Neuron (in vitro differentiated cells): ENCODE results near the gene TRAF3IP3.
A peak's percentile ranks its signal among the peaks of the same experiment; 100 is the strongest.
"Not testable (repeated sequence)": the region's sequence is repeated elsewhere in the genome, so short reads cannot be mapped to it uniquely, and the experiment has no call there.

Experiments used
- H2AFZ ChIP-seq: one replicate; pipeline ENCODE4 v1.6.1; 2013; ENCODE audit warnings: low read depth, mild to moderate bottlenecking, inconsistent platforms, low read length, moderate library complexity
- H3K27me3 ChIP-seq: one replicate; pipeline ENCODE4 v1.6.1; 2013; ENCODE audit warnings: low read length; ENCODE audit not compliant: insufficient read depth
- H3K36me3 ChIP-seq: one replicate; pipeline ENCODE4 v1.6.1; 2013; ENCODE audit warnings: low read length; ENCODE audit not compliant: insufficient read depth
- H3K4me1 ChIP-seq: one replicate; pipeline ENCODE4 v1.6.1; 2013; ENCODE audit warnings: low read length; ENCODE audit not compliant: insufficient read depth
- H3K4me3 ChIP-seq: 2 replicates; pipeline ENCODE4 v1.5.1; 2013; ENCODE audit warnings: mild to moderate bottlenecking, low read length, moderate library complexity
- H3K9me3 ChIP-seq: one replicate; pipeline ENCODE4 v1.6.1; 2013; ENCODE audit warnings: low read length

Gene TRAF3IP3

DNA sequence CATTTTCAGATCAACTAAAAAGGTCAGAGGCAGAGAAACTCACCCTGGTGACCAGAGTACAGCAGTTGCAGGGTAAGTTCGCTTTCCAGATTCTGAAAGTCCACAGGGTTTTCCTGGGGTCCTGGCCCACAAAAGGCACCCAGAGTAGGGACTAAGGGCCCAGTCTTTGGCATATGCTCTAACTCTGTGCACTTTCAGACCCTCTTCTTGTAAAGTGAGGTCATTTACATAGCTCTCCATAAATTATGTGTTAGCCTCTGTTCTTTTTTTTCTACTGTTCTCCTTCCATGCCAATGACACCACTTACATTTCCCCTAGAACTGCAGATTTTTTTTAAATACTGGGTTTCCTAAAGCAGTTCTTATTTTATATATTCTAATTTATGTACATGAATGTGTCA lies 22.2 kb downstream of the TRAF3IP3 start:
- Histone ChIP-seq H3K4me1 (peaks cover under 1% of the 10 kb centered on the region), H3K4me3 (no peak overlapping the region), H3K9me3 (no peaks in the 10 kb centered on the region), H3K36me3 (no peaks in the 10 kb centered on the region), H2AFZ (no peak overlapping the region), H3K27me3 (no peaks in the 10 kb centered on the region)

DNA sequence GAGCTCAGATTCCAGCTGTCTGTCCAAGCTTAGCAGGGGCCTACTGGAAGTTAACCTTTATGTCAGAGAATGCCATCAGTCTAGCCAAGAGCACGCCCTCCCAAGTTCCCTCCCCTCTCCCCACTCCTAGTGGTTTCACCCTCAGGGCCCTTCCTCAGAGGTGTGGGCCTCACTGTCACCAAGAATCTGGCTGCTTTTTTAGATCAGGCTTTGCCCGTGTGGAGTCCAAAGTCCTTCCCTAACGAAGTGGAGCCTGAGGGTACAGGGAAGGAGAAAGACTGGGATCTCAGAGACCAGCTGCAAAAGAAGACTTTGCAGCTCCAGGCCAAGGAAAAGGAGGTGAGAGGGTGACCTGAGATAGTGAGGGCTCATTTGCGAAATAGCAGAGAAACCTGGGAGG lies 24.4 kb downstream of the TRAF3IP3 start:
- Histone ChIP-seq H2AFZ (no peak overlapping the region), H3K9me3 (no peaks in the 10 kb centered on the region), H3K4me3 (no peak overlapping the region), H3K36me3 (no peaks in the 10 kb centered on the region), H3K4me1 (peaks cover 11% of the 10 kb centered on the region), H3K27me3 (no peaks in the 10 kb centered on the region)

DNA sequence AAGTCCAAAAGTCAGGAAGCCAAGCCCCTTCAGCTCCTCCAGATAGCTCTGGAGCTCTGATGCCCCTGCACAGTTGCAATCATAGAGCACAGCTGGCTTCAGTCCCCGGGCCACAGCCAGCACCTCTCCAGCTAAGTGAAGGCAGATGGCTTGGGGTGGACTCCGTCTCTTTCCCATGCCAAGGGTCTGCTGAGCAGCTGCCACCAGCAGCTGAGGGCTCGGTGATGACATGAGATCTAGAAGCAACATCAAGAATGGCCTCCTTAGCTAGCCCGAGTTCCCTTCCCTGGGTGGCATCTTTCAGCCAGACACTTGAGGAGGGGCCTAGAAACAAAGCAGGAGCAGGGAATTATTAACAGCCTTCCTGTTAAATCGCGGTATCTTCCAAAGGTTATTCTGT lies 27.5 kb downstream of the TRAF3IP3 start:
- no peak overlapping the region for H2AFZ ChIP-seq
- H3K9me3 ChIP-seq, result no peaks in the 10 kb centered on the region
- peak overlapping the region; percentile 80 for H3K4me3 ChIP-seq
- H3K27me3 ChIP-seq, result peaks cover 6% of the 10 kb centered on the region
- no peaks in the 10 kb centered on the region for H3K36me3 ChIP-seq
- peaks cover 11% of the 10 kb centered on the region for H3K4me1 ChIP-seq

DNA sequence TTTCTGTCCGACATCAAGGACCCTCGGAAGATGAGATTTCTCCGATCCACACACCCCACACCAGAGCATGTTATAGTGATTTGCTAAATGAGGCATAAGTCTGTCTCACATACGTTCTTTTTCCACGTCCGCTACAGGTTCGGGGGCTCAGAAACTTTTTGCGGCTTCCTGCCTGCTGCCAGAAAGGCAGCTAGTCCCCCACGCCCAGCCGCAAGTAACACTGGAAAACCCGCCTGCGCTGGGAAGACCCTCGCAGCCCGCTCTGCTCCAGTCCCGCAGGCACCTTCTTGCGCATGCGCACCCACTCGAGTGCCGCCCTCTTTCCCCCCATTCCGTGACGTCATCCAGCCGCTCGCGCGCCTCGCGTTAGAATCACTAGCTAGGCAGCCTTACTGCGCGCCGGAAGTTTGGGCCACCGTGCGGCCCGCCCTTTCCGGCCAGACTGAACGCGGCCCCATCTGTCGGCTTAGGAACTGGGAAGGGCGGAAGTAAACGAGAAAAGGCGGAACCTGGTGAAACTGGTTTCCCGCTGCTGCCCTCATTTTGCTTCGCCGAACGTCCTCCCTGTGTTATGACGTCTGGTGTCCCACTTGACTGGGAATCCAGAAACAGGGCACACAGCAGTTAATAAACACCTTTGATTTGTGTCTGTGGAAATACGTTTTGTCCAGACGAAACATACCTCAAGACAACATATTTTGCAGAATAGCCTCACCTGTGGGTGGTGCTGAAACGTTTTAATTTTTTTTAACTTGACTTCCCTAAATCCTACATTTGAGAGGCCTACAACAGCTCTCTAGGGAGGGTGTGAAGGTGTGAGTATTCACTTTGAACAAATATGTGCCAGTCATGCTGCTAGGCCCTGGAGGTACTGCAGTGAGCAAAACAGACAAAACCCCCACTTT lies 28.7 kb downstream of the TRAF3IP3 start, which contains the start of gene C1orf74:
Gene C1orf74, minus strand, starts transcription at position 295 of the 905 bp plus-strand sequence. CDS start 925 bp downstream, outside the sequence.
- H2AFZ ChIP-seq, result peak within 1 kb of the TSS; percentile 74
- no peaks in the 10 kb centered on the region for H3K36me3 ChIP-seq

DNA sequence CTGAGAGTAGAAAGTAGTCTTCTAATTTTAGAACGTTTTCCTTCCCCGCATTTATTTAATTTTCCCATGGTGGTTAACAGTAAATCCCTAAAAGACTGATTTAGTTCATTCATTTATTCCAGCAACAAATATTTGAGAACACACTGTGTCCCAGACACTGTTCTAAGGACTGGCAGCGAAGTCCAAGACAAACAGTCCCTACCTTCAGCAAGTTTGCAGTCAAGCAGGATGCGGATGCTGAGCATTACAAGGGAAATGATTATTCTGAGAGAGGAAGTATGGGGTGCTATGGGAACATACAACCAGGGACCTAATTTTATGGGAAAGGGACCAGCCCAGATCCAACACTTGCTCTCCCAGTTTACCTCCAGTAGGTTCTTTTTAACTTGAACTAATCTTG lies 29.7 kb downstream of the TRAF3IP3 start:
- Histone ChIP-seq H3K36me3 (no peaks in the 10 kb centered on the region), H3K4me1 (peaks cover 11% of the 10 kb centered on the region), H2AFZ (no peak overlapping the region), H3K27me3 (peaks cover 18% of the 10 kb centered on the region), H3K4me3 (no peak overlapping the region), H3K9me3 (no peaks in the 10 kb centered on the region)

More for the DNA sequence above, 28.7 kb downstream of the TRAF3IP3 start, which contains the start of gene C1orf74:
- peaks cover 11% of the 10 kb centered on the region for H3K4me1 ChIP-seq
- peak within 1 kb of the TSS; percentile 80 for H3K4me3 ChIP-seq
- H3K27me3 ChIP-seq, result peaks cover 13% of the 10 kb centered on the region
- no peaks in the 10 kb centered on the region for H3K9me3 ChIP-seq

DNA sequence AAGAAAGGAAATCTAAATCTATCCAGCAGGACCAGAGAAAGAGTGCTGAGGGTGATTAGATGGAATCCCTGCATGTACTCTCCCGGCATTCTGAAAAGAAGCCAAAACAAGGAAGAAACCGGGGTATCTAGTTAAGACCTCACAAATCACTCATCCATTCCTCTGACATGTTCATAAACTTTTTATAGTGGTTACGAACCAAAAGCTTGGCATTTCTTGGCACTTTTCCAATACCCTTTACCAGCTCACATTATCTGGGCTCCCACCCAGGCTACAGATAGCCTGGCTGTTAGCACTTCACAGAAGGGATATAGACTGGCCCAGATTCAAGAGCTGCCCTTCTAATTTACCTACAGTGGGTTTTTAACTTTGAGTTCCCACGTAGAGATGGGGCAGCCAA lies 30.3 kb downstream of the TRAF3IP3 start:
- Histone ChIP-seq H3K9me3 (no peaks in the 10 kb centered on the region), H3K27me3 (peaks cover 23% of the 10 kb centered on the region), H3K36me3 (no peaks in the 10 kb centered on the region)

DNA sequence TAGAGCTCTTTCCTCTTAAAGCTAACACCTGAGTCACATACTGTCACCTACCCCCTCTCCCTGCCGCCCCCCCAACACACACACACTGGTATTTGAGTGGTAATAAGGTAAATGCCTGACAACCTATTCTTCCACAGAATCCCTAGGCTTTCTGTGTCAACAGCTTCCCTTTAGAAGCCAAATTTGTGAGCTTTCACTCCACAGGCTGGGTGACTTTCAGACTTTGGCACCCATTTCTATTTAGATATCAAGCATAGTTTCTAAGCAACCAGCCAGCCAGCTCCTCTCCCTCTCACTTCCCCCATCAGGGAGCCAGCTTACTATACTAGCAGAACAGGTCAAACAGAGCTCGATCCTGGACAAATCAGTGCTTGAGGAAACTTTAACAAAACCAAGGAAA lies 31.7 kb downstream of the TRAF3IP3 start:
- Histone ChIP-seq H3K27me3 (peaks cover 37% of the 10 kb centered on the region), H3K4me3 (no peak overlapping the region), H2AFZ (no peak overlapping the region), H3K9me3 (no peaks in the 10 kb centered on the region), H3K4me1 (peaks cover 11% of the 10 kb centered on the region), H3K36me3 (no peaks in the 10 kb centered on the region)

More for the DNA sequence above, 30.3 kb downstream of the TRAF3IP3 start:
- Histone ChIP-seq H2AFZ (no peak overlapping the region), H3K4me1 (peaks cover 11% of the 10 kb centered on the region), H3K4me3 (no peak overlapping the region)

DNA sequence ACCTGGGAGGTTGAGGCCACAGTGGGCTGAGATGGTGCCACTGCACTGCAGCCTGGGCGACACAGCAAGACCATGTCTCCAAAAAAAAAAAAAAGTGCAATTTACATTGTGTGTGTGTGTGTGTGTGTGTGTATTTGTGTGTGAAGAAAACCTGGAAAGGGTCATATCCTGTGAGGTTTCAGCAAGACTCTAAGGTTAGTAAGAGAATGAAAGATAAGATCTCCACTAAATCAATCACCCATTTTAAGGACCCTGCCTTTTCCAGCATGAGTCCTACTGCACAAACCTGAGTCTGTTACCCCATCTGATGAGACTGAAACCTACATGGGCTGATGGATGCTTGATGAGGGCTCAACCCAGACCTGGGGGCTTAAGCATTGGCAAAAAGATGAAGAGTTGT lies 33.4 kb downstream of the TRAF3IP3 start:
- Histone ChIP-seq H3K4me3 (no peak overlapping the region), H3K36me3 (no peaks in the 10 kb centered on the region), H3K27me3 (peaks cover 39% of the 10 kb centered on the region), H2AFZ (no peak overlapping the region), H3K4me1 (peaks cover 5% of the 10 kb centered on the region), H3K9me3 (no peaks in the 10 kb centered on the region)

DNA sequence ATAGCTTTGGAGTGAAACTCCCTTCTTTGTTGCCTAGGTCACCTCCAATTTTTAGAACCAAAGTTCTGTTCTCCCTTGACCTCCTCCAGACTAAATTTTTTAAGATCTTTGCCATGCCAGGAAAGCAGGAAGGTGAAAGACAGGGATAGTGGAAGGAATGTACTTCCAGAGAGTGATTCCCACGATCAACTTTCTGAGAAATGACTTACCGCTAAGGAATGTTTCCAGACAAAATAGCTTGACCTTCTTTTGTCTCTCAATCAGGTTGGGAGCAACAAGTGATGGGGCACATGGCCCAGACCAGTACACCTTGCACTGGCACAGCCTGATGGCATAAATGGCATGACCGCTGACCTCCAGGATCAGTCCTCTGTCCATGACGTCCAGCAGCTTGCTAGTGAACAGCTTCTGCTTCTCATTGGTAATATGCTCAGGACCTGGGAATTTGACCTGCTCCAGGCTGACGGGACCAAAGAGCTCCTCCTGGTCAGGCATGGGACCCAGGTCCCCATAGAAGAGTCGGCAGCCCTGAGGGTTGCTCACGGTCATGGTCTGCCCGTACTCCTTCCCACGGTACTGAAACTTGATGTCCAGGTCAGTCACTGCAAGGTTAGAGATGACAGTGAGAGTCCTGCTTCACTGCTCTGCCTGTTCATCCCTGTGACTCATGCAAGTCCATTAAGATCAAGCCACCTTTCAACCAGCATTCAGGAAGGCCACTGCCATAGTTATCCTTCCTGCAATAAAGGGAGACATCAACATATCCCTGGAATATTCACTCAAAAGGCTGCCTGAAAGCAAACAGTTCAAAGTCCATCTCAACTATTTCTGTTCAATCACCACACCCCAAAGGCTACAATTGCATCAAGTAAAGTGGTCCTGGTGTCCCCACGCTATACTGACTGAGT lies 34.7 kb downstream of the TRAF3IP3 start:
- no peak overlapping the region for H3K4me3 ChIP-seq
- no peak overlapping the region for H2AFZ ChIP-seq
- no peaks in the 10 kb centered on the region for H3K36me3 ChIP-seq
- peaks cover 44% of the 10 kb centered on the region for H3K27me3 ChIP-seq
- H3K4me1 ChIP-seq, result no peaks in the 10 kb centered on the region
- no peaks in the 10 kb centered on the region for H3K9me3 ChIP-seq

DNA sequence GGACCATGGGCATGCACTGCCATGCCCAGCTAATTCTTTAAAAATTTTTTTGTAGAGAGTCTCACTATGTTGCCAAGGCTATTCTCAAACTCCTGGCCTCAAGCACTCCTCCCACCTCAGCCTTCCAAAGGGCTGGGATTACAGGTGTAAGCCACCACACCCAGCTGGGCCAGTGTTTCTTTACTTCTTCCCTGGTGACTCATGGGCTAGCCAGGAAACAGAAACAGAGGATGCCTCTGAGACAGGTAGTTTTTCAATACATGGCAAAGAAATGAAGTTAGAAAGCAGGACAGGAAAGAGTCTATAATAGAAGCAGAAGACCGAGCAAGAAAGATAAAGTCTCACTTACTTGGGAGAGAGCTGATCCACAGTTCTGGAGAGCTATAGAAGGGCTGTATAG lies 36.1 kb downstream of the TRAF3IP3 start:
- Histone ChIP-seq H3K36me3 (no peaks in the 10 kb centered on the region), H3K27me3 (peaks cover 50% of the 10 kb centered on the region), H3K9me3 (no peaks in the 10 kb centered on the region), H3K4me3 (no peak overlapping the region), H3K4me1 (no peaks in the 10 kb centered on the region), H2AFZ (no peak overlapping the region)

DNA sequence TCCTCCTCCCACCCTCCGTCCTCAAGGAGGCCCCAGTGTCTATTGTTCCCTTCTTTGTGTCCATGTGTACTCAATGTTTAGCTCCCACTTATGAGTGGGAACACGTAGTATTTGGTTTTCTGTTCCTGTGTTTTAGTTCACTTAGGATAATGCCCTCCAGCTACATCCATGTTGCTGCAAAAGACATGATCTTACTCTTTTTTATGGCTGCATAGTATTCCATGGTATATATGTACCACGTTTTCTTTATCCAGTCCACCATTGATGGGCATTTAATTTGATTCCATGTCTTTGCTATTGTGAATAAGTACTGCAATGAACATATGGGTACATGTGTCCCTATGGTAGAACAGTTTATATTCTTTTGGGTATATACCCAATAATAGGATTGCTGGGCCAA lies 37.9 kb downstream of the TRAF3IP3 start:
- not testable (repeated sequence) for H3K36me3 ChIP-seq
- H3K27me3 ChIP-seq, result peaks cover 47% of the 10 kb centered on the region

DNA sequence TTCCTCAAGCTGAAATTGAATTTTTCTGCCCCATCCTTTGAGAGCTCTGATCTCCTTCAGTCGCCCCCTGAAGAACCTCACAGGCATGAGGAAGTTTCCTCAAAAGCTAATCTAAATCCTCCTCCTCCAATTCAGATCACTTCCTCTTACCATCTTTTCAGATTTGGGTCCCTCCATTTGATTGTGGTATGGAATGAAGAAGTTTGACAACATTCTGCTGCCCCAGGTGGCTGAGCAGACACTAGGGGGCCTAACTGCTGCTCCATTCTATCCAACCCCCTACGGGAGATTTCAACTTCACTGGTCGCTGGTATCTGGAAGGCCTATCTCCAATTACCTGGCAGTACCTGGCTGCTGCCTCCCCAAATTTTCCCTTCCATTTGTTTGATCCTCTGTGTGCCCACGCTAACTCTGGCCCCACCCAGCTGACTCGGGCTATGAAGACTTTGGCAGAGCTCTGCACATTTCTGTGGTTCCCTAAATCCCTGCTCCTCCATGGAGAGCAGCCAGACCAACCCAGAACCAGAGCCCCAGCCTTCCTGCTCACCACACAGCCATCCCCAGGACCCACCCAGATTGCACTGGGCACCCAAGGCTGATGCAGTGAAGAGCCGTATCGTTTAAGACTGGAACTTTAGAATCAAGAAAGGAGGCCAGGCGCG lies 42.3 kb downstream of the TRAF3IP3 start:
- Histone ChIP-seq H3K9me3 (no peaks in the 10 kb centered on the region), H3K27me3 (peaks cover 35% of the 10 kb centered on the region), H3K4me1 (no peaks in the 10 kb centered on the region), H2AFZ (no peak overlapping the region), H3K36me3 (no peaks in the 10 kb centered on the region), H3K4me3 (no peak overlapping the region)

More for the DNA sequence above, 37.9 kb downstream of the TRAF3IP3 start:
- H3K4me1 ChIP-seq, H3K9me3 ChIP-seq, H2AFZ ChIP-seq, H3K4me3 ChIP-seq: not testable (repeated sequence)
